ENCODE results near the gene NMB.
"Not testable (repeated sequence)": the region's sequence is repeated elsewhere in the genome, so short reads cannot be mapped to it uniquely, and the experiment has no call there.

NMB gene

DNA sequence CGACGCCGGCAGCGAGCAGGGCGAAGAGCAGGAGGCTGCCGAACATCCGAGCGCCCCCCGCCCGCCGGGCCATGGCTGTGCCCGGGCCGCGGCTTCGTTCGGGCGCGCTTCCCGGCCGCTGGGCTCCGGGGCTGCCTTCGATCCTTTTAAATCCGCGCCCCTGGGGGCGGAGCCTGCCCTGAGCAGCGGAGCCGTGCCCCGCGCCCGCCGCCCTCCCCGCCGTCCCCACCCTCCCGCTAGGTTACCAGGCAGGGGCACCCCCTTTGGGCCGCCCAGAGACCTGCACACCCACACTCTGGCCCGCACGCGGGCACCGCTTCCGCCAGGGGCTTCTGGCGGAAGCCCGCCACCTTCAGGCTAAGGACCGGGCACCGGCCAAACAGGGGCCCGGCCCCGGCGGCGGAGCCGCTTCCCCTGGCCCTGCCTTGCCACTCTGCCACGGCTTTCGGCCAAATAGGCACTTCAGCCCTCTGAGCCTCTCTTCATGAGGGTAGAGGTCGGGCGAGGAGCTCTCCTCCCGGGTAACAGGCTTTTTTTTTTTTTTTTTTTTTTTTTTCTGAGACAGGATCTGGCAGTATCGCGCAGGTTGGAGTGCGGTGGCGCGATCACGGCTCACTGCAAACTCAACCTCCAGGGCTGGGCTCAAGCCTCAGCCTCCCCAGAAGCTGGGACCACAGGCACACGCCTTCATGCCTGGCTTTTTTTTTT lies at the start of gene NMB:
Gene NMB, minus strand, starts transcription at position 120 of the 708 bp plus-strand sequence. Its CDS starts 47 bp downstream, at position 73.
- DNase-seq = peak in 41 of 42 donors; percentile 20 to 86 (median 70)
- intact Hi-C loops (cut with DNase I) = loop anchor here (10.0 kb wide), 1 partner anchor 287 kb away; no protein-coding TSS in a partner anchor

DNA sequence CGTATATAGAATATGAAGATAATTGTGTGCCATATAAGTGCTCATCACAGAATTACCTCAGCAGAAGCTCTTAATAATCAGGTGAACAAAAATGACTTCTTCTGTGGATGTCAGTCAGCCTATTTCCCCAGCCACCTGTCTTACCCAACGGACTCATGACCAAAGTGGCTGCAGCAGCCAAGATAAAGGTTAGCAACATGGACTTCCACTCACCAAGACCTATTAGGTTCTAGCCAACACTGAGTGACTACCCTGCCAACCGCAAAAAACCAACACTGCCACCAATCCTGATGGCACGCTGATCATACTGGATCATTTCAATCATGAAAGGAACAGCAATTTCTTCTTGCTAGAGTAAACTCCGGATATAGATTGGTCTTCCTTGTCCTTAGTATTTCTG lies 45.8 kb upstream of the NMB start:
- no peak for DNase-seq
- intact Hi-C loops (cut with DNase I) = no loop called here

DNA sequence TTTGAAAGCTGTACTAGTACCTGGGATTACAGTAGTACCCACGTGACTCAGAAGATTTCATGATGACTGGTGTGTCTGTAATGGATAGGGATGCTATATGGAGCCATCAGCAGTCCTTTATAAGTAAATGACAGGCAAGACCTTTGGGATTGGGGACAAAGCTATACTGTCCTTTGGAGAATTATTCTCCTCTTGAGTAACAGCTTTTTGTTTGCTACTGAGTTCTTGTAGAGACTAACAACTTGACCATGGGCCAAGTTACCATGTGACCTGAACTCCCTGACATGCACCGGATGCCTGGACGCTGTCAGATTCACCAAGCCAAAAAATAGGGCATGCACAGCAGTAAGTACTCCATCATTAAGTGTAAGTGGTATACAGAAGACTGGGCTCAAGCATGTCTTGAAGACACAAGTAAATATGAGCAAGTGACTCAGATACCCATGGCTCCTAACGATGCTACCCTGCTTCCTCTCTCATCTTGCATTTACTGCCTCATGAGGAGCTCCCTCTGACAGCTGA lies 45.0 kb upstream of the NMB start:
- intact Hi-C loops (cut with DNase I) = no loop called here
- DNase-seq = peak in 30 of 42 donors; percentile 7 to 79 (median 44)

- intact Hi-C loops (cut with DNase I) = no loop called here
- DNase-seq = no peak
Measured at GRCh38 chr15:84699538-84700191, 41.7 kb upstream of the NMB start.

DNA sequence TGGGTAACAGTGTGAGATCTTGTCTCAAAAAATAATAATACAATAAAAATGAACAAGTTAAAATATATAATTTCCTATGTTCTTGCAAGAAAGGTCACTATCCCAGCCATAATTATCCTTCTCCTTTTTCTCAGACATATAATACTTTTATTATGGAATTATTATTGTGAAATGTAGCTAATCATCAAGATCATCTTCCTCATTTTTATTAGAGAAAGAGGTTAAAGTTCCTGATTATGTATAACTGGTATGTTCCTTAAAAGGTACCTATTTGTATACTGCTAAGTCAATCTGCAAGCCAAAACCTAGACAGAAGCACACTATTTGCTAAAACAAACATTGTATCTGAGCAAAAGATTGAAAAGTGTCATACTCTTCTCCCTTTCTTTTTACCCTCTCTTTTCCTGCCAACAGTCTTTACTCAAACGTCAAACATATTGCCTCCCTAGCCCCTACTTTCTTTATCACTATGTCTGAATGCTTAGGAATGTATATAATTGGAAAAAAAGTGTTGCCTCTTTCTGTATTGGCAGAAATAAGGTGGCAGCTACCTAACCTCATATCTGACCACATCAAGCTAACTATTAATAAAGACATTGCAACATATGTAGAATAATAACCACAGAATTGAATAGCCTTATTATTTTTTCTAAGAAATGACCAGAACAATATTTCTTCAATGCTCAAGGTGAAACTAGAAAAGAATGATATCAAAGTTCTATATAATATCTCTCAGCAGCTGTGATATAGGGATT lies 39.4 kb upstream of the NMB start:
- DNase-seq = no peak
- intact Hi-C loops (cut with DNase I) = no loop called here

- intact Hi-C loops (cut with DNase I) = no loop called here
- DNase-seq = no peak
Measured at GRCh38 chr15:84696757-84697156, 38.8 kb upstream of the NMB start.

DNA sequence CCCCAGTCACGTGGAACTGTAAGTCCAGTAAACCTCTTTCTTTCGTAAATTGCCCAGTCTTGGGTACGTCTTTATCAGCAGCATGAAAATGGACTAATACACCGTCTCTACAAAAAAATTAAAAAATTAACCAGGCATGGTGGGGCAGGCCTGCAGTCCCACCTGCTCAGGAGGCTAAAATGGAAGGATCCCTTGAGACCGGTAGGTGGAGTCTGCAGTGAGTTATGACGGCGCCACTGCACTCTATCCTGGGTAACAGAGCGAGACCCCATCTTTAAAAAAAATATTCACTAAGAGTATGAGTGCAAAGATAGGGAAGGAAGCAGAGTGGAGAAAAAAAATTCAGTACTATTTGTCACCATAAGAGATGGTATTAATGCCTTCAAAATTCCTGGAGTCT lies 32.3 kb upstream of the NMB start:
- intact Hi-C loops (cut with DNase I) = no loop called here

DNA sequence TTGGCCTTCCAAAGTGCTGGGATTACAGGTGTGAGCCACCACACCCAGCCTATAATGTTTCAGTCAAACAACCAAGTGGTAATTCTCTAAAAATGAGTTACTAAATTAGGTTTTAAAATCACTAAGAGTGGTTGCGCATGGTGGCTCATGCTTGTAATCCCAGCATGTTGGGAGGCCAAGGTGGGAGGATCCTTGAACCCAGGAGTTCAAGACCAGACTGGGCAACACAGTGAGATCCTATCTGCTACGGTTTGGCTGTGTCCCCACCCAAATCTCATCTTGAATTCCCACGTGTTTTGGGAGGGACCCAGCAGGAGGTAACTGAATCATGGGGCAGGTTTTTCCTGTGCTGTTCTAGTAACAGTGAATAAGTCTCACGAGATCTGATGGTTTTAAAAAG lies 31.9 kb upstream of the NMB start:
- intact Hi-C loops (cut with DNase I) = no loop called here
- no peak for DNase-seq

More for the DNA sequence above, 32.3 kb upstream of the NMB start:
- no peak for DNase-seq

DNA sequence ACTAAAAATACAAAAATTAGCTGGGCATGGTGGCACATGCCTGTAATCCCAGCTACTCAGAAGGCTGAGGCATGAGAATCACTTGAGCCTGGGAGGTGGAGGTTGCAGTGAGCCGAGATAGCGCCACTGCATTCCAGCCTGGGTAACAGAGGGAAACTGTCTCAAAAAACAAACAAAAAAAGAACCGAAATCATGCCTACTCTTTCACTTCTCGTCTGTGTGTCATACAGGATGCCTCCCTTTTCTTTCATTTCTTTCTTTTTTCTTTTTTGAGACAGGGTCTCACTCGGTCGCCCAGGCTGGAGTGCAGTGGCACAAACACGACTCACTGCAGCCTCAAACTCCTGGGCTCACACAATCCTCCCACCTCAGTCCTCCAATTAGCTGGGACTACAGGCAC lies 28.4 kb upstream of the NMB start:
- DNase-seq; intact Hi-C loops (cut with DNase I): not testable (repeated sequence)

- intact Hi-C loops (cut with DNase I) = no loop called here
- DNase-seq = peak in 28 of 42 donors; percentile 9 to 71 (median 22)
Measured at GRCh38 chr15:84685304-84685703, 27.3 kb upstream of the NMB start.

- intact Hi-C loops (cut with DNase I) = no loop called here
- no peak for DNase-seq
Measured at GRCh38 chr15:84684092-84684491, 26.1 kb upstream of the NMB start.

DNA sequence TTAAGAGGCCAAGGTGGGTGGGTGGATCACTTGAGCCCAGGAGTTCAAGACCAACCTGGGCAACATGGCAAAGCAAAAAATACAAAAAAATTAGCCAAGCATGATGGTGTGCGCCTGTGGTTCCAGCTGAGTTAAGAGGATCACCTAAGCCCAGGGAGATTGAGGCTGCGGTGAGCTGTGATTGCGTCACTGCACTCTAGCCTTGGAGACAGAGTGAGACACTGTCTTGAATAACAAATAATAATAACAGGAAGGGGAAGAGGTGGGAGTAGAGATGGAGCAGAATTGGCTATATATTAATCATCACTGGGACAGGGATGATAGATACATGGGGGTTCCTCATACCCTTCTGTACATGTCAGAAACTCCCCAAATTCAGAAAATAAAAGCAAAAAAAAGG lies 23.8 kb upstream of the NMB start:
- intact Hi-C loops (cut with DNase I) = no loop called here
- no peak for DNase-seq

DNA sequence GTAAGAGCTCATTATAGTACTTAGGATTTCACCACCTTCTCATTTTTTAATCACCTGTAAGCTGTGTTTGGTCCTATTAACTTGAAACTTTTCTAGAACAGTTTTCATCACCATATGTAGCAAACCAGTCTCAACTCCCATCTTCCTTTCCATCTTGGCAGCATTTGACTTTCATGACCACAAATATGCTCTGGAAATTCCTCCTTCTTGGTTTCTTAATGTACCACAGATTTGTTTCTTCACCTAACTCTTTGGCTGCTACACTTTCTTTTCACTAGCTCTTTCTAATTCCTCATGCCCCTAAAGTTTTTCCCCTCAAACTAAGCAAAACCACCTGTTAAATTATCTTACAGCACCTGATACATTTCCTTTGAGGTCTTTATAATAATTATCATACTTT lies 13.2 kb upstream of the NMB start:
- no peak for DNase-seq
- intact Hi-C loops (cut with DNase I) = no loop called here

GRCh38 chr15:84669726-84670125 lies 11.7 kb upstream of the NMB start:
- intact Hi-C loops (cut with DNase I) = no loop called here
- DNase-seq = no peak

- DNase-seq = no peak
- intact Hi-C loops (cut with DNase I) = no loop called here
Measured at GRCh38 chr15:84668221-84668982, 10.4 kb upstream of the NMB start.

GRCh38 chr15:84666373-84666772 lies 8.4 kb upstream of the NMB start:
- intact Hi-C loops (cut with DNase I) = no loop called here
- no peak for DNase-seq

- intact Hi-C loops (cut with DNase I) = no loop called here
Measured at GRCh38 chr15:84661001-84661400, 3.0 kb upstream of the NMB start.

GRCh38 chr15:84659904-84660781 lies 2.1 kb upstream of the NMB start:
- no peak for DNase-seq
- intact Hi-C loops (cut with DNase I) = loop anchor here (10.0 kb wide), 1 partner anchor 285 kb away; no protein-coding TSS in a partner anchor

More at GRCh38 chr15:84661001-84661400, 3.0 kb upstream of the NMB start:
- DNase-seq = no peak

Data from head of caudate nucleus (tissue), 42 donors.